Mucosa of gallbladder (tissue), 1 donor: ENCODE results near the gene COPS3. TPM values are rescaled to one million over a fixed set of nuclear protein-coding genes. Genes with fewer than 3 reads are reported as not detected.

Experiments
- total RNA-seq: library from RNA; stranded (reverse); gene quantifications from one replicate; pipeline ENCODE4 v1.2.1, GENCODE V29; 2021
- donor health status: DM: no; HTN: no; CAD: no.

Gene COPS3
- total RNA-seq, 1 donor from 2014 or later: 43.8 TPM

Other genes starting within 250 kb of the COPS3 start
- 263 TPM for gene MPRIP, start 238.8 kb downstream of the COPS3 start, total RNA-seq
- gene PLD6, start 74.9 kb downstream of the COPS3 start, total RNA-seq: 6.4 TPM
- gene FLCN, start 44.1 kb downstream of the COPS3 start, total RNA-seq: 110 TPM
- 3.2 TPM for gene NT5M, start 22.1 kb upstream of the COPS3 start, total RNA-seq
- gene MED9, start 195.8 kb upstream of the COPS3 start, total RNA-seq: 13.9 TPM
- gene RASD1, start 215.1 kb upstream of the COPS3 start, total RNA-seq: 4.6 TPM